Rectal smooth muscle tissue (tissue), 1 donor: ENCODE measurements around the gene GNAS-AS1.

Experiments
- H3K27ac ChIP-seq: one replicate; pipeline ENCODE4 v1.7.0; 2013; ENCODE audit warnings: low read depth, low read length, inconsistent platforms
- H3K27me3 ChIP-seq: one replicate; pipeline ENCODE4 v1.7.0; 2013; ENCODE audit warnings: low read length; ENCODE audit not compliant: control insufficient read depth, insufficient read depth
- H3K36me3 ChIP-seq: one replicate; pipeline ENCODE4 v1.7.0; 2013; ENCODE audit warnings: low read length; ENCODE audit not compliant: control insufficient read depth, insufficient read depth
- H3K4me1 ChIP-seq: one replicate; pipeline ENCODE4 v1.7.0; 2013; ENCODE audit warnings: low read length; ENCODE audit not compliant: control insufficient read depth, insufficient read depth
- H3K4me3 ChIP-seq: one replicate; pipeline ENCODE4 v1.7.0; 2013; ENCODE audit warnings: low read length
- H3K9ac ChIP-seq: one replicate; pipeline ENCODE4 v1.7.0; 2013; ENCODE audit warnings: low read length

Gene GNAS-AS1

DNA sequence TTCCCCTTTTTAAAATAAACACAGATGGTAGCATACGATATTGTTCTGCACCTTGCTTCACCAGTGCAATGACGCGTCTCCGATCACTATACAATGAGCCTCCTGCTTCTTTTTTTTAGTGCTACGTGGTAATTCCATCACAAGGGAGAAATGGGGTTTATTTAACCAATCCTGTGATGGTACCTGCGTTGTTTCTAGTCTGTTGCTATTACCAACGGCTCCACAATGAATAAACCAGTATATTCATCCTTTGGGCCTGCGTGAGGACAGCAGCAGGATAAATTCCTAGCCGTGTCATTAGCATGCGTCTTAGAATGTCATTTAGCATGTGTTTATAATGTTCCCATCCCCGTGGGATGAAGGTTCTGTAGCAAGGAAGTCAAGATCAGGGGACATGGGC, 42.9 kb downstream of the GNAS-AS1 start:
- Histone ChIP-seq H3K4me3 (no peak overlapping the region), H3K27ac (no peak overlapping the region), H3K4me1 (no peaks in the 10 kb centered on the region), H3K36me3 (no peaks in the 10 kb centered on the region), H3K27me3 (no peaks in the 10 kb centered on the region), H3K9ac (no peak overlapping the region)

GRCh38 chr20:58803533-58803932, 47.2 kb downstream of the GNAS-AS1 start:
- H3K27me3 ChIP-seq, result no peaks in the 10 kb centered on the region
- no peak overlapping the region for H3K9ac ChIP-seq
- H3K4me1 ChIP-seq, result no peaks in the 10 kb centered on the region
- no peaks in the 10 kb centered on the region for H3K36me3 ChIP-seq
- no peak overlapping the region for H3K27ac ChIP-seq
- no peak overlapping the region for H3K4me3 ChIP-seq

GRCh38 chr20:58802061-58802460, 48.6 kb downstream of the GNAS-AS1 start:
- Histone ChIP-seq H3K4me1 (no peaks in the 10 kb centered on the region), H3K4me3 (no peak overlapping the region), H3K27ac (no peak overlapping the region), H3K36me3 (no peaks in the 10 kb centered on the region), H3K9ac (no peak overlapping the region), H3K27me3 (no peaks in the 10 kb centered on the region)

- Histone ChIP-seq H3K27me3 (no peaks in the 10 kb centered on the region), H3K4me3 (no peak overlapping the region), H3K9ac (no peak overlapping the region), H3K36me3 (no peaks in the 10 kb centered on the region), H3K27ac (no peak overlapping the region), H3K4me1 (no peaks in the 10 kb centered on the region)
Measured at GRCh38 chr20:58800134-58800871, 50.4 kb downstream of the GNAS-AS1 start.

- H3K27ac ChIP-seq, result no peak overlapping the region
- H3K9ac ChIP-seq, result no peak overlapping the region
- no peaks in the 10 kb centered on the region for H3K36me3 ChIP-seq
- no peaks in the 10 kb centered on the region for H3K4me1 ChIP-seq
- no peak overlapping the region for H3K4me3 ChIP-seq
- H3K27me3 ChIP-seq, result no peaks in the 10 kb centered on the region
Measured at GRCh38 chr20:58797371-58798338, 53.0 kb downstream of the GNAS-AS1 start.

DNA sequence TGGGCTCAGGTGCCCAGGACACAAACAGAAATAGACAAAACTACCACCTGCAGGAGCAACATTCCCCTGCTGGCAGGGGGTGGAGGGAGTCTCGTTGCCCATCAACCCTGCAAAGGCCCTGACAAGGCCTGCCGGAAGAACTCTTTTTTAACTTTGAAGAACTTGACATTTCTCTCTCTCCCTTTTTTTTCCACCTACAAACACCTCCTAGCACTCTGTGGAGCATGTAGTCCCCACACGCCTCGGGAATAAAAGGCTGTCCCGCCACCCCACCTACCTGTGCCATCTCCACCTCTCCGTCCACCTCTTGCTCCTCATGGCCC, 54.8 kb downstream of the GNAS-AS1 start:
- H3K9ac ChIP-seq, result no peak overlapping the region
- no peaks in the 10 kb centered on the region for H3K4me1 ChIP-seq
- no peaks in the 10 kb centered on the region for H3K36me3 ChIP-seq
- no peaks in the 10 kb centered on the region for H3K27me3 ChIP-seq
- H3K4me3 ChIP-seq, result no peak overlapping the region
- H3K27ac ChIP-seq, result no peak overlapping the region

DNA sequence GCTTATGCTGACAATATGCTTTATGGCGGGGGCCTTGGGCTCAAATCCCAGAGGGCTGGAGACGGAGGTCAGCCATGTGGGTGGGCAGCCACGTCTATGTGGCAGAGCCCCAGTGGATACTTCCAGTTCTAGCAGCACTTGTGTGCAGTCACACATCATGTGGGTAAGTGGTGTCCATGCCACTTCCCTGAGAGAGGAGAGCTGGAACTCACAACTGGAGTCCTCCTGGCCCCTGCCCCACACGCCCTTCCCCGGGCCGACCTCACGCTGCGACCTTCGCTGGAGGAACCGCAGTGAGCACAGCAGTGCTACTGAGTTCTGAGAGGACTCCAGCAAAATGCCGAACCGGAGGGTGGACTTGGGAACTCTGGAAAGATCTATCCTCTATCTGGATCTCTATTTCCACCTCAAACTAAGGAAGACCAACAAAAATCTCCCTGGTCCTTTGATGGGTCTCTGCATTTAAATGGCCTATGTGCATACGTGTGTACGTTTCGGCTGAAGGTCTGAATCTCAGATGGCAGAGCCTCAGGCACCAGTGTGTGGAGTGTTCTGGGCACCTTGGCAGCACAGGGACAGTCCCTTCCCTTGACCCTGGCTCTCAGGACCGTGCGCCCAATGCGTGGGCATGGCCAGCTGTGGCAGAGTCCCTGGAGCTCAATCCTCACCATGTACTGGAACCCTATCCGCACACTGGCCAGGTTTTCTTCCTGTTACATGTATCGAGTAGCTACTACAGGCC, 55.4 kb downstream of the GNAS-AS1 start:
- H3K27ac ChIP-seq, result no peak overlapping the region
- no peak overlapping the region for H3K9ac ChIP-seq
- H3K27me3 ChIP-seq, result no peaks in the 10 kb centered on the region
- no peaks in the 10 kb centered on the region for H3K4me1 ChIP-seq
- no peak overlapping the region for H3K4me3 ChIP-seq
- no peaks in the 10 kb centered on the region for H3K36me3 ChIP-seq

DNA sequence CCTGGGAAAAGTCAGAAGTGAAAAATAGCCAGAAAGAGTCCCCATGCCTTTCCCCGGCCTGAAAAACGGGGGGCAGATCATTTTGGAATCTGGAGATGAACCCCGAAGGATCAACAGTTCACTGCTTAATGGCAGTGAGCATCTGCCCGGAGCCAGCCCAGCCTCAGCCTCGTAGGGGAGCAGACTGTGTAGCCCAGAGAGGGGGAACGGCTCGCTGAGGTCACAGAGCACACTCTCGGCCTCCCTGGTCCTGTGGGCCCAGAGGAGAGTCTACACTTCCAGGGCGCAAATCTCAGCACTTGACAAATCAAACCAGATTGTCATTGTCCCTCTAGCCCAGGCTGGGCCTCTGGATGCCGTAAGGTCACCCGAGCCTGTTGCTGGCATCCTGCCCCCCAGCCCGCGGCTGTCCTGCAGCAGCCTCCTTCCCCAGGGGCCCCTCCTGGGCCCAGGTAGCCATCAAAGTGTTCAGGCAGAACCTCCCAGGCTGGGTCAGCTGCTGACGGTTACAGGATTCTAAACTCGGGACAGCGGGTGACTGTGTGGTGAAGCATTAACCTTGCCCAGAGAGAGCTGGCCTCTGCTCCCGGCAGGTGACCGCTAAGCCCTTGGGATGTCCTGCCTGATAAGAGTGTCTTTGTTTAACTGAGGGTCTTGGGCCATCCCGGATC, 56.1 kb downstream of the GNAS-AS1 start:
- no peak overlapping the region for H3K4me3 ChIP-seq
- H3K9ac ChIP-seq, result no peak overlapping the region
- H3K27me3 ChIP-seq, result no peaks in the 10 kb centered on the region
- H3K27ac ChIP-seq, result no peak overlapping the region
- no peaks in the 10 kb centered on the region for H3K36me3 ChIP-seq
- no peaks in the 10 kb centered on the region for H3K4me1 ChIP-seq

- no peak overlapping the region for H3K9ac ChIP-seq
- H3K36me3 ChIP-seq, result no peaks in the 10 kb centered on the region
- no peak overlapping the region for H3K27ac ChIP-seq
- H3K4me1 ChIP-seq, result no peaks in the 10 kb centered on the region
- H3K27me3 ChIP-seq, result no peaks in the 10 kb centered on the region
- H3K4me3 ChIP-seq, result no peak overlapping the region
Measured at GRCh38 chr20:58793512-58794420, 56.9 kb downstream of the GNAS-AS1 start.

DNA sequence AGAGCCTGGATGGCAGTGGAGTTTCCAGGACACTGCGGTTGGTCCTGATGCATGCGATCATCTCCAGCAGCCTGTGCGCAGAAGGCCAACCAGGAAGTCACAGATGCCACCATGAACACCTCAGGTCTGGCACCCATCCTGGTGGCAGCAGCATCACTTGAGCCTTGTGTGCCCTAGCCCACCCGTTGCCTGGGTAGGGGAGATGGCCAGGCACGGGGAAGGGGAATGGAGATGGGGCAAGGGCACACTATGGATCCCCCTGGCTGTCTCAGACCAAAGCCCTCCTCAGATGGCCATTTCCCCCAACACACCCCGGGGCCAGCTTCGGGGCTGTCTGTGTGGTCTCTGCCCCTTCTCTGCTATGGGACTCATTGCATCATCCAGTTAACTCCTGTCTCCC, 58.3 kb downstream of the GNAS-AS1 start:
- no peaks in the 10 kb centered on the region for H3K36me3 ChIP-seq
- H3K4me3 ChIP-seq, result no peak overlapping the region
- no peaks in the 10 kb centered on the region for H3K4me1 ChIP-seq
- H3K27me3 ChIP-seq, result no peaks in the 10 kb centered on the region
- no peak overlapping the region for H3K9ac ChIP-seq
- H3K27ac ChIP-seq, result no peak overlapping the region

GRCh38 chr20:58791286-58791685, 59.4 kb downstream of the GNAS-AS1 start:
- no peaks in the 10 kb centered on the region for H3K27me3 ChIP-seq
- no peak overlapping the region for H3K4me3 ChIP-seq
- no peak overlapping the region for H3K9ac ChIP-seq
- no peaks in the 10 kb centered on the region for H3K4me1 ChIP-seq
- no peaks in the 10 kb centered on the region for H3K36me3 ChIP-seq
- H3K27ac ChIP-seq, result no peak overlapping the region
